Subcutaneous adipose tissue (tissue), 4 donors: ENCODE results near the gene RRP15. TPM values are rescaled to one million over a fixed set of nuclear protein-coding genes. Genes with fewer than 3 reads are reported as not detected.

Experiments
- total RNA-seq, 4 donors: library from RNA; depleted of rRNA; stranded (reverse); fragments of >200 nt; gene quantifications; one replicate each; pipeline ENCODE4 v1.1.0, GENCODE V29; 2016
- TF ChIP-seq, protein P1 (sequence below): fragments of 450-650 bp; IDR thresholded peaks from one replicate; pipeline ENCODE4 v1.5.1; 2016; ENCODE audit warnings: low read depth, mild to moderate bottlenecking, control low read depth, antibody characterized with exemption, moderate library complexity

Gene RRP15
- total RNA-seq, 4 donors from 2014 or later, result 4.9 to 16.0 (median 8.5) TPM

DNA sequence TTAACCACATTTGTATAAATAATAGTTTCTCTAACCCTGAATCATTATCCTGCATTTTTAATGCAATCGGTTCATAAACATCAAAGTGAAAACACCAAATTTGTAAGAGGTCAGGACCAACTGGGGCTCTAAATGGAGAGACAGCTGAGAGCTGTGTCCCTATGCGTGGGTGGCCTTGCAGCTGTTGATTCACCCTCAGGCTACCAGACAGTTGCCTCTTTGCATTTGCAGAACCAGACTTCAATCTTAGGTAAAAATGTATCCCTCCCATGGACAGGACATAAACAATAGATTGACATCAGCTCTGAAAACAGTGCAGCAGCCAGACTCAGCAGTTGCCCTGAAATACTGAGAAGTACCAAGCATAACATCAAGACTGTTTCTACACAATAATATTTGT, 51.2 kb downstream of the RRP15 start:
- TF ChIP-seq, protein P1, sequence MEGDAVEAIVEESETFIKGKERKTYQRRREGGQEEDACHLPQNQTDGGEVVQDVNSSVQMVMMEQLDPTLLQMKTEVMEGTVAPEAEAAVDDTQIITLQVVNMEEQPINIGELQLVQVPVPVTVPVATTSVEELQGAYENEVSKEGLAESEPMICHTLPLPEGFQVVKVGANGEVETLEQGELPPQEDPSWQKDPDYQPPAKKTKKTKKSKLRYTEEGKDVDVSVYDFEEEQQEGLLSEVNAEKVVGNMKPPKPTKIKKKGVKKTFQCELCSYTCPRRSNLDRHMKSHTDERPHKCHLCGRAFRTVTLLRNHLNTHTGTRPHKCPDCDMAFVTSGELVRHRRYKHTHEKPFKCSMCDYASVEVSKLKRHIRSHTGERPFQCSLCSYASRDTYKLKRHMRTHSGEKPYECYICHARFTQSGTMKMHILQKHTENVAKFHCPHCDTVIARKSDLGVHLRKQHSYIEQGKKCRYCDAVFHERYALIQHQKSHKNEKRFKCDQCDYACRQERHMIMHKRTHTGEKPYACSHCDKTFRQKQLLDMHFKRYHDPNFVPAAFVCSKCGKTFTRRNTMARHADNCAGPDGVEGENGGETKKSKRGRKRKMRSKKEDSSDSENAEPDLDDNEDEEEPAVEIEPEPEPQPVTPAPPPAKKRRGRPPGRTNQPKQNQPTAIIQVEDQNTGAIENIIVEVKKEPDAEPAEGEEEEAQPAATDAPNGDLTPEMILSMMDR, result no peak

GRCh38 chr1:218339267-218339831, 54.3 kb downstream of the RRP15 start:
- TF ChIP-seq, protein P1, result no peak

- TF ChIP-seq, protein P1, result no peak
These were observed 56.2 kb downstream of the RRP15 start for GRCh38 chr1:218341325-218341724.

DNA sequence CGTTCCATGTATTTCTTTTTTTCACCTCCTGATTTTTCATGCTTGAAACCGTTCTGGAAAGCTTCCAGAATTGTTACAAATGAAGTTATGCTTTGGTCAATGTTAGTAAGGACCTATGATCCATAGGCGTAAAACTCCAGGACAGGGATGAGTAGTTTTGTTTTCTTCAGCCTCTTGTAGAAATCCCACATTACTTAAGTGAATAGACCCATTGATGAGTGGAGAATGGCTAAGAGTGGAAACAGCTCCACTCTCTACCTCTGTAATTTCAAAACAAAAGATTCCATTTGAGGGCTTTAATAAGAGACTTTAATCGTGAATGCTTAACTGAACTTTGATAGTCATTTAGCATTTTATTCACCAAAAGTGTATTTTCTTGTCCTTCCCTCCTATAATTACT, 57.0 kb downstream of the RRP15 start:
- TF ChIP-seq, protein P1, result no peak

DNA sequence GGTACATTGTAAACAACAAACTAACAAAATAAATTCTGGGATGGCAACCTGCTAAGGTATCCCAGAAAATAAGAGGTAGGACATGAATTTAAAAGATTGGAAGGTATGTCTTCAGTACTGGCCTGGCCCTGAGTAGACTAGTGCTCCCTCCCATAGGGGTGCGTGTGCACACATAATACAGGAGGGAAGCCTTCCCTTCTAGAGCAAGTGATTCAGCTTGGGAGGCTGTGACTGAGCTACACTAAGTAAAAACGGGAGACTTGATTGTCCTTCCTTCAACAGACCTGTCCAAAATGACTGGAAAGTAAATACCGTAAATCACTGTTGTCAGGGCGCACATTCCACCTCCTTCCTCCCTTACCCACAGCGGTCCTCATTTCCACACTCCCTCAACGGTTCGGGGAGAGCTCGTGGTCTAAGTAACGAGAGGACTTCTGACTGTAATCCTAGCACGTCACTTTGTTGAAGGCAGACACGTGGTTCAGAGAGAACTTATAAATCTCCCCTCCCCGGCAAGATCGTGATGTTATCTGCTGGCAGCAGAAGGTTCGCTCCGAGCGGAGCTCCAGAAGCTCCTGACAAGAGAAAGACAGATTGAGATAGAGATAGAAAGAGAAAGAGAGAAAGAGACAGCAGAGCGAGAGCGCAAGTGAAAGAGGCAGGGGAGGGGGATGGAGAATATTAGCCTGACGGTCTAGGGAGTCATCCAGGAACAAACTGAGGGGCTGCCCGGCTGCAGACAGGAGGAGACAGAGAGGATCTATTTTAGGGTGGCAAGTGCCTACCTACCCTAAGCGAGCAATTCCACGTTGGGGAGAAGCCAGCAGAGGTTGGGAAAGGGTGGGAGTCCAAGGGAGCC, 60.0 kb downstream of the RRP15 start, which contains the start of gene TGFB2:
TSS of gene TGFB2 (plus strand) at position 523 of the 859 bp plus-strand sequence. CDS start 1,366 bp downstream, outside the sequence.
- TF ChIP-seq, protein P1, result no peak

DNA sequence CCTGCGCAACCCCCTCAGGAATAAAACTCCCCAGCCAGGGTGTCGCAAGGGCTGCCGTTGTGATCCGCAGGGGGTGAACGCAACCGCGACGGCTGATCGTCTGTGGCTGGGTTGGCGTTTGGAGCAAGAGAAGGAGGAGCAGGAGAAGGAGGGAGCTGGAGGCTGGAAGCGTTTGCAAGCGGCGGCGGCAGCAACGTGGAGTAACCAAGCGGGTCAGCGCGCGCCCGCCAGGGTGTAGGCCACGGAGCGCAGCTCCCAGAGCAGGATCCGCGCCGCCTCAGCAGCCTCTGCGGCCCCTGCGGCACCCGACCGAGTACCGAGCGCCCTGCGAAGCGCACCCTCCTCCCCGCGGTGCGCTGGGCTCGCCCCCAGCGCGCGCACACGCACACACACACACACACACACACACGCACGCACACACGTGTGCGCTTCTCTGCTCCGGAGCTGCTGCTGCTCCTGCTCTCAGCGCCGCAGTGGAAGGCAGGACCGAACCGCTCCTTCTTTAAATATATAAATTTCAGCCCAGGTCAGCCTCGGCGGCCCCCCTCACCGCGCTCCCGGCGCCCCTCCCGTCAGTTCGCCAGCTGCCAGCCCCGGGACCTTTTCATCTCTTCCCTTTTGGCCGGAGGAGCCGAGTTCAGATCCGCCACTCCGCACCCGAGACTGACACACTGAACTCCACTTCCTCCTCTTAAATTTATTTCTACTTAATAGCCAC, 60.7 kb downstream of the RRP15 start:
- TF ChIP-seq, protein P1, result no peak
